HCT116 (cell line): Measurements from ENCODE around the gene FBXO5. TPM values are rescaled to one million over a fixed set of nuclear protein-coding genes. Genes with fewer than 3 reads are reported as not detected.
A peak's percentile ranks its signal among the peaks of the same experiment; 100 is the strongest.
"Not testable (repeated sequence)": the region's sequence is repeated elsewhere in the genome, so short reads cannot be mapped to it uniquely, and the experiment has no call there.

Experiments
- ATAC-seq: fragments of 200-7000 bp; cut with Tn5 transposase; 2 replicates; pipeline ENCODE4 v1.9.1; 2020; ENCODE audit warnings: mild to moderate bottlenecking, moderate library complexity
- BruUV-seq: library from RNA; stranded (reverse); fragments of 400-500 nt; replicated peaks from 2 replicates; lab custom pipeline; 2021; lab: Mats Ljungman, UMichigan
- CTCF ChIA-PET: fragments of 300-600 bp; sonication (Branson Sonifier 250); formaldehyde crosslinking; loops from one replicate; lab custom pipeline; 2021; ENCODE audit warnings: antibody characterized with exemption; lab: Charles Lee
- POLR2A ChIA-PET: fragments of 300-600, 350-600 bp; sonication (Branson Sonifier 250); formaldehyde crosslinking; loops from one replicate; lab custom pipeline; 2021; ENCODE audit warnings: antibody characterized with exemption; lab: Charles Lee
- RAD21 ChIA-PET, 2 experiments: fragments of 300-600 bp; sonication (Branson Sonifier 250); formaldehyde crosslinking; loops; one replicate each; lab custom pipeline; 2023; ENCODE audit warnings: low total read pairs in 2 of 2; ENCODE audit not compliant: uncharacterized antibody in 2 of 2, unreplicated experiment in 2 of 2, low non-redundant PET in 1 of 2; lab: Charles Lee
- DNase-seq: peaks from one replicate; pipeline ENCODE4 v3.0.0-alpha.2; 2010; ENCODE audit warnings: low read depth, low spot score
- H2AFZ ChIP-seq: fragments of 200-600 bp; shearing (Covaris generic), sonication (generic); 2 replicates; pipeline ENCODE4 v1.6.1; 2017; ENCODE audit warnings: low read depth, mixed run types, mixed read lengths, antibody characterized with exemption, low read length; ENCODE audit not compliant: poor library complexity, severe bottlenecking
- H3K27ac ChIP-seq: 2 replicates; pipeline ENCODE4 v1.5.1; 2012; ENCODE audit warnings: low read depth, low read length
- H3K27me3 ChIP-seq: fragments of 200-600 bp; sonication (generic); 2 replicates; pipeline ENCODE4 v1.6.1; 2016; ENCODE audit warnings: mixed run types, low read length, mixed read lengths; ENCODE audit not compliant: insufficient read depth
- H3K36me3 ChIP-seq, 2 experiments: fragments of 200-500 bp in 1 of 2; fragments of 200-600 bp in 1 of 2; sonication (Bioruptor generic) in 1 of 2; sonication (generic) in 1 of 2; 2 replicates each; pipeline versions ENCODE4 v1.5.1 to v1.6.1; 2014 to 2016; ENCODE audit warnings: low read length in 2 of 2, inconsistent platforms in 1 of 2, mixed read lengths in 1 of 2, mixed run types in 1 of 2; ENCODE audit not compliant: insufficient read depth in 2 of 2, control insufficient read depth in 1 of 2
- H3K4me1 ChIP-seq, 2 experiments: fragments of 200-600 bp in 1 of 2; sonication (generic) in 1 of 2; 2 replicates each; pipeline versions ENCODE4 v1.5.1 to v1.6.1; 2012 to 2017; ENCODE audit warnings: low read length in 2 of 2, inconsistent platforms in 1 of 2, mild to moderate bottlenecking in 1 of 2, mixed read lengths in 1 of 2, mixed run types in 1 of 2, moderate library complexity in 1 of 2; ENCODE audit not compliant: insufficient read depth in 2 of 2, control insufficient read depth in 1 of 2
- H3K4me2 ChIP-seq: fragments of 200-600 bp; sonication (generic); 2 replicates; pipeline ENCODE4 v1.6.1; 2017; ENCODE audit warnings: mixed run types, low read length, mixed read lengths
- H3K4me3 ChIP-seq, 2 experiments: fragments of 200-600 bp in 1 of 2; sonication (generic) in 1 of 2; replicated peaks in 1 of 2; 2 replicates each; pipeline ENCODE4 v1.5.1; 2011 to 2016; ENCODE audit warnings: low read length in 2 of 2, control low read depth in 1 of 2, low read depth in 1 of 2, mild to moderate bottlenecking in 1 of 2, mixed read lengths in 1 of 2, mixed run types in 1 of 2
- H3K79me2 ChIP-seq: fragments of 200-600 bp; sonication (generic); 2 replicates; pipeline ENCODE4 v1.6.1; 2017; ENCODE audit warnings: mild to moderate bottlenecking, mixed run types, low read length, moderate library complexity, mixed read lengths; ENCODE audit not compliant: insufficient read depth
- H3K9ac ChIP-seq: fragments of 200-600 bp; sonication (generic); 2 replicates; pipeline ENCODE4 v1.6.1; 2016; ENCODE audit warnings: low read length, mixed read lengths
- H3K9me2 ChIP-seq: fragments of 200-600 bp; sonication (generic), shearing (Covaris generic); 2 replicates; pipeline ENCODE4 v1.6.1; 2017; ENCODE audit warnings: mixed run types, mild to moderate bottlenecking, moderate library complexity; ENCODE audit not compliant: insufficient read depth
- H3K9me3 ChIP-seq, 2 experiments: fragments of 200-500 bp in 1 of 2; fragments of 200-600 bp in 1 of 2; sonication (Bioruptor generic) in 1 of 2; sonication (generic) in 1 of 2; 2 replicates each; pipeline ENCODE4 v1.6.1; 2014 to 2017; ENCODE audit warnings: low read length in 2 of 2, mixed read lengths in 2 of 2, inconsistent platforms in 1 of 2, low read depth in 1 of 2, mild to moderate bottlenecking in 1 of 2, mixed run types in 1 of 2, moderate library complexity in 1 of 2; ENCODE audit not compliant: control insufficient read depth in 1 of 2, insufficient read depth in 1 of 2
- H4K20me1 ChIP-seq: fragments of 200-600 bp; sonication (generic), shearing (Covaris generic); 2 replicates; pipeline ENCODE4 v1.6.1; 2017; ENCODE audit warnings: mixed run types, mild to moderate bottlenecking, moderate library complexity; ENCODE audit not compliant: insufficient read depth
- CEBPB ChIP-seq: IDR thresholded peaks from 2 replicates; pipeline ENCODE4 v1.6.1; 2012; ENCODE audit warnings: low read depth
- EZH2phosphoT487 ChIP-seq: fragments of 200-600 bp; IDR thresholded peaks from 2 replicates; pipeline ENCODE4 v1.6.1; 2018; ENCODE audit warnings: antibody characterized with exemption, borderline replicate concordance
- FOSL1 ChIP-seq: IDR thresholded peaks from 2 replicates; pipeline ENCODE4 v1.6.1; 2012; ENCODE audit warnings: low read depth
- POLR2A ChIP-seq: IDR thresholded peaks from 2 replicates; pipeline ENCODE4 v1.7.0; 2011; ENCODE audit warnings: borderline replicate concordance; ENCODE audit not compliant: insufficient read depth, insufficient read length; ENCODE audit errors: extremely low read depth
- POLR2AphosphoS5 ChIP-seq: IDR thresholded peaks from 2 replicates; pipeline ENCODE4 v1.6.1; 2011; ENCODE audit warnings: mild to moderate bottlenecking, low read depth, low read length, moderate library complexity
- SIN3A ChIP-seq: IDR thresholded peaks from 2 replicates; pipeline ENCODE4 v1.6.1; 2012; ENCODE audit warnings: low read depth
- YY1 ChIP-seq: IDR thresholded peaks from 2 replicates; pipeline ENCODE4 v1.6.1; 2011; ENCODE audit warnings: low read length, low read depth, moderate library complexity, mild to moderate bottlenecking; ENCODE audit not compliant: insufficient replicate concordance; ENCODE audit errors: extremely low read depth
- ZFX ChIP-seq: fragments of 450-650 bp; IDR thresholded peaks from 2 replicates; pipeline ENCODE4 v1.6.1; 2017
- ZNF274 ChIP-seq: fragments of 200-500 bp; sonication (Bioruptor generic); IDR thresholded peaks from 2 replicates; pipeline ENCODE4 v1.6.1; 2014; ENCODE audit warnings: mild to moderate bottlenecking, low read depth, low read length, inconsistent platforms
- intact Hi-C: fragments of 100-400 bp; cut with micrococcal nuclease; formaldehyde crosslinking; loops from 2 replicates; pipeline ENCODE4 v1.10.0; 2022
- total RNA-seq: library from RNA; stranded (reverse); gene quantifications from one replicate; pipeline ENCODE4 v1.2.1, GENCODE V29; 2021; ENCODE audit not compliant: unreplicated experiment
- TF ChIP-seq, protein P1 (sequence below): IDR thresholded peaks from 2 replicates; pipeline ENCODE4 v1.6.1; 2011; ENCODE audit warnings: mild to moderate bottlenecking, low read length, moderate library complexity; ENCODE audit not compliant: insufficient replicate concordance; ENCODE audit errors: extremely low read depth
- TF ChIP-seq, protein P2 (sequence below): IDR thresholded peaks from 2 replicates; pipeline ENCODE4 v1.6.1; 2012

Gene FBXO5
- total RNA-seq, 1 experiment from 2014 or later: 38.9 TPM

DNA sequence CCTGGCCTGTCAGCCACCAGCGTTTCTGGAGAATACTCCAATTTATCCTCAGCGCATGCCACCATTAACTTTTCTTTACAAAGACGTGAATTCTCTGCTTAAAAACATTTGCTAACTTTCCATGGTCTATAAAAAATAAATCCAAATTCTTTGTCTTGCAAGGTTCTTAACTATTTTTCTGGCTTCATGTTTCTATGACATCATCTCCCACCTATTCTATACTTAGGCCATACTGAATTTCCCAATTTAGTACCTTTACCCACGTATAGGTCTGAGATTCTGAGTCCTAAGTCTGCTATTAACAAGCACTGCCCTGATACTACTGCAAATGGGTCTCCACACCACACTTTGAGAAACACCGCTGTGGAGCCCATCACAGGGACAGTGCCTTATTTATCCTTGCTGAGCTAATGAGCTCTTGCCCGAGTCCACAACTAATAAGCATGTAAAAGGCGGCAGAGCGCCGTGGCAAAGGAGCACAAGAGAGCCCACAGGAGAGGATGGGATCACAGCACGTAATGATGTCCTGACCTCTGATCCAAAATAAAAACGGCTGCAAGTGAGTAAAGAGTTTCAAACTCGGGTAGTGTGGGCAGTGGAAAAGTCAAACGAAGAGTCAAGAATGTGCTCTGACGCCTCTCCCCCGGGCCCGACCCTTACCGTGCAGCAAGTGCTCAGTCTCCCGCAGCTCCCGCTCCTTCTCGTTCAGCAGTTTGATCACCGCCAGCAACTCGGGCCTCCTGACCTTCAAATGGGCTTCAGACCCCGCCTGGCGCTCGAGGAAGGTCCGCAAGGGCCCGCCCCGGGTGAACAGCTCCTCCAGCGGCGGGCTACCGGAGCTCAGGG is 19.1 kb upstream of the FBXO5 start:
- Histone ChIP-seq H3K79me2 (peaks cover 66% of the 10 kb centered on the region), H3K27me3 (no peaks in the 10 kb centered on the region), H3K9me3 (no peaks in the 10 kb centered on the region), H3K27ac (peak overlapping the region; percentile 70), H2AFZ (no peak overlapping the region), H4K20me1 (peaks cover 12% of the 10 kb centered on the region; the same call in 1 of the 2 replicates), H3K4me1 (peaks cover 11 to 27% of the 10 kb centered on the region in 2 experiments), H3K4me3 (peak overlapping the region; percentile 94 to 99), H3K9me2 (no peaks in the 10 kb centered on the region), H3K4me2 (peak overlapping the region; percentile 91), H3K9ac (peak overlapping the region; percentile 90), H3K36me3 (peaks cover 12 to 21% of the 10 kb centered on the region in 2 experiments; a peak in 3 of 4 replicates)
- peak; percentile 43 for ATAC-seq
- ChIA-PET RAD21 (interaction anchor here in 1 of 2 experiments (0.6 kb wide), 1 partner anchor 347 kb away, joined by 4 read pairs; no protein-coding TSS in a partner anchor), CTCF (no interaction called here), POLR2A (interaction anchor here (1.0 to 1.1 kb wide), 2 partner anchors 15 to 19 kb away, joined by 3 read pairs; partner anchors contain the start of gene FBXO5)
- no TSS peak for BruUV-seq
- DNase-seq: no peak
- intact Hi-C loops: no loop called here
- TF ChIP-seq, protein P1, sequence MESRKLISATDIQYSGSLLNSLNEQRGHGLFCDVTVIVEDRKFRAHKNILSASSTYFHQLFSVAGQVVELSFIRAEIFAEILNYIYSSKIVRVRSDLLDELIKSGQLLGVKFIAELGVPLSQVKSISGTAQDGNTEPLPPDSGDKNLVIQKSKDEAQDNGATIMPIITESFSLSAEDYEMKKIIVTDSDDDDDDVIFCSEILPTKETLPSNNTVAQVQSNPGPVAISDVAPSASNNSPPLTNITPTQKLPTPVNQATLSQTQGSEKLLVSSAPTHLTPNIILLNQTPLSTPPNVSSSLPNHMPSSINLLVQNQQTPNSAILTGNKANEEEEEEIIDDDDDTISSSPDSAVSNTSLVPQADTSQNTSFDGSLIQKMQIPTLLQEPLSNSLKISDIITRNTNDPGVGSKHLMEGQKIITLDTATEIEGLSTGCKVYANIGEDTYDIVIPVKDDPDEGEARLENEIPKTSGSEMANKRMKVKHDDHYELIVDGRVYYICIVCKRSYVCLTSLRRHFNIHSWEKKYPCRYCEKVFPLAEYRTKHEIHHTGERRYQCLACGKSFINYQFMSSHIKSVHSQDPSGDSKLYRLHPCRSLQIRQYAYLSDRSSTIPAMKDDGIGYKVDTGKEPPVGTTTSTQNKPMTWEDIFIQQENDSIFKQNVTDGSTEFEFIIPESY: no peak
- TF ChIP-seq CEBPB (no peak), ZNF274 (no peak), SIN3A (peak; percentile 33; the same call in 1 of the 2 replicates), ZFX (peak; percentile 68; the same call in 1 of the 2 replicates), EZH2phosphoT487 (no peak), POLR2A (peak; percentile 20), YY1 (no peak), FOSL1 (no peak; the same call in 1 of the 2 replicates), POLR2AphosphoS5 (no peak; the same call in none of the 2 replicates)
- TF ChIP-seq, protein P2, sequence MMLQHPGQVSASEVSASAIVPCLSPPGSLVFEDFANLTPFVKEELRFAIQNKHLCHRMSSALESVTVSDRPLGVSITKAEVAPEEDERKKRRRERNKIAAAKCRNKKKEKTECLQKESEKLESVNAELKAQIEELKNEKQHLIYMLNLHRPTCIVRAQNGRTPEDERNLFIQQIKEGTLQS: no peak

DNA sequence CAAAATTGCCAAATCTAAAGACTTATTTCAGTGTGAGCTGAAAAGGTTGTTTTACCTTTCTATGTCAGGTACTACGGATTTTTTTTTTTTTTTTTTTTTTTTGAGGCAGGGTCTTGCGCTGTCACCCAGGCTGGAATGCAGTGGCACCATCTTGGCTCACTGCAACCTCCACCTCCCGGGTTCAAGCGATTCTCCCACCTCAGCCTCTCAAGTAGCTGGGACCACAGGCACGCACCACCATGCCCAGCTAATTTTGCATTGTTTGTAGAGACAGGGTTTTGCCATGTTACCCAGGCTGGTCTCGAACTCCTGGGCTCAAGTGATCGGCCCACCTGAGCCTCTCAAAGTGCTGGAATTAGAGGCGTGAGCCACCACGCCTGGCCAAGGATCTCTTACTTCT is 17.9 kb upstream of the FBXO5 start:
- RAD21 ChIA-PET, H3K27me3 ChIP-seq, DNase-seq, H3K9me3 ChIP-seq, ATAC-seq, H3K27ac ChIP-seq, BruUV-seq, H3K9me2 ChIP-seq, intact Hi-C loops, H2AFZ ChIP-seq, H3K9ac ChIP-seq: not testable (repeated sequence)
- peaks cover 78% of the 10 kb centered on the region for H3K79me2 ChIP-seq
- ChIA-PET CTCF (interaction anchor here (0.7 to 0.9 kb wide), 2 partner anchors 24 to 52 kb away, joined by 3 to 5 read pairs; no protein-coding TSS in a partner anchor), POLR2A (interaction anchor here (0.7 to 1.0 kb wide), 4 partner anchors 13 to 513 kb away, joined by 3 to 5 read pairs (median 4); no protein-coding TSS in a partner anchor)
- H3K4me2 ChIP-seq: peak overlapping the region; percentile 91
- H4K20me1 ChIP-seq: peaks cover 13% of the 10 kb centered on the region; the same call in 1 of the 2 replicates
- peaks cover 17 to 21% of the 10 kb centered on the region in 2 experiments for H3K36me3 ChIP-seq
- peak overlapping the region; percentile 94 to 99; a peak in 3 of 4 replicates for H3K4me3 ChIP-seq
- H3K4me1 ChIP-seq: peaks cover 11 to 27% of the 10 kb centered on the region in 2 experiments
